ENCODE data around the gene ADARB2.
"Not testable (repeated sequence)": the region's sequence is repeated elsewhere in the genome, so short reads cannot be mapped to it uniquely, and the experiment has no call there.

ADARB2 gene

DNA sequence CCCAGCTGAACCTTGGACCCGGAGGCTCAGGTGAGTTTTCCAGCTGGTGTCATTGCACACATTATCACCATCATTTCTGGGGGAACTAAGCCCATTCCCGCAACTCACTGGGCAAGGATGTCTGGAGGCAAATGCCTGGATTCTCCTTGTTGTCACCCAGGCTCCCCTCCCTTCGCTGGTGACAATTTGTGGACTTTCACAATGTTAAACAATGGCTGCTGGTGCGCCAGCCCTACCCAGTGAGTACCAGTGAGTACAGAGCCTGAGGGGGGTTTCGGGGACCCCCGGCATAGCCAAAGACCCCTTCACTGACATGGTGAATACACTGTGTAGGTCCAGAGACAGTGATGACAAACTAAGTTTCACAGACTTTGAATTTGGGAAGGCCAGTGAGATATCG is 189.2 kb downstream of the ADARB2 start:
- no peaks in the 10 kb centered on the region for H3K36me3 Mint-ChIP-seq
- no peak overlapping the region for H3K4me3 Mint-ChIP-seq
- no peak overlapping the region for H3K27ac Mint-ChIP-seq
- H3K9me3 Mint-ChIP-seq, result no peaks in the 10 kb centered on the region
- no peaks in the 10 kb centered on the region for H3K27me3 Mint-ChIP-seq
- no peaks in the 10 kb centered on the region for H3K4me1 Mint-ChIP-seq

DNA sequence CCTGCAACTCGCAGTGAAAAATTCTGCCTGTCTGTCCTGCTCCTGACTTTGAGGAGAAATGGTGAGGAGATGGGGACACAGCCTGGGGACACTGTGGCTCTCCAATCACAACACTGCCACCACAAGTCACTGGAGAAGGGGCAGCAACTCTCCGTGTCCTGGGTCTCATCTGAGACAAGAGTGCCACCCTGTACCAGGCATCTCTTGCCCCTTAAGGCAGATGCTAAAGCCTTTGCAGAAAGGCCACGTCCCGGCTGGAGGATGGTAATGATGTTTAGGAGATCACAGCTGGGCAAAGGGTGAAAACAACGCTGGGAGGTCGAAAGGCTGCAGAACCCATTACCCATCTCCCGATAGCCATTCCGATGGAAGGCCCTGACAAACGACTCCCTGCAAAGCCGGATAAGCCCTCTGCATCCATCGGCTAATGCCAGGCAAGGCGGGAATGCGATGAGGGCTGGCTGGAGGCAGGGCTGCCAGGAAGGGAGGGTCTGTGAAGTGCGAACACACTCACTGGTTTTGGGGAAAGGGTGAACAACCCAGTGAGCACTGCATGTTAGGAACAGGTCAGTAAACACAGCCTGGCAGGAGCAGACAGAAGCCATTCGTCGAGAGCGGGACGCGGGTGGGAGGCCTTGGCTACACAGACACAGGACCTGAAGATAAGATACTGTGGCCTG is 190.8 kb downstream of the ADARB2 start:
- Mint-ChIP-seq H3K9me3 (no peaks in the 10 kb centered on the region), H3K27ac (no peak overlapping the region), H3K36me3 (no peaks in the 10 kb centered on the region), H3K4me3 (no peak overlapping the region), H3K27me3 (no peaks in the 10 kb centered on the region), H3K4me1 (no peaks in the 10 kb centered on the region)

DNA sequence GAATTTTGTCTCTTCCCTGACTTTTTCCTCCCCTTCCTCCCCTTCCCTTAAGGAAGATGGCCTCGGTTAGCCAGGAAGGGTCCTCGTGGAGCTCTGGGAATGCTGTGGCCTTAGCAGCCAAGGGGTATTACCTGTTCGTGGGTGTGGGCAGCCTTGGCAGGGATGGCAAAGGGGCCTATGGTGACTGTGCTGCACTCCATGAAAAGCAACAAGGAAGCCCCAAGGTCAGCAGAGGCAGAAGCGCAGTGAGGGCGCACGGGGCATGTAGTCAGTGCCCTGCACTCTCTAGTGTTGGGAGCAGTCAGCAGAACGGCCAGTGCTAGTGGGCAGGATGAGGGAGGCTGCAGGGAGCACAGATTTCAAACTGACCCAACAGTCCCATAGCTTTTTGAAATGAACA is 191.8 kb downstream of the ADARB2 start:
- H3K4me1 Mint-ChIP-seq, result no peaks in the 10 kb centered on the region
- no peaks in the 10 kb centered on the region for H3K9me3 Mint-ChIP-seq
- no peak overlapping the region for H3K4me3 Mint-ChIP-seq
- no peaks in the 10 kb centered on the region for H3K27me3 Mint-ChIP-seq
- H3K27ac Mint-ChIP-seq, result no peak overlapping the region
- no peaks in the 10 kb centered on the region for H3K36me3 Mint-ChIP-seq

DNA sequence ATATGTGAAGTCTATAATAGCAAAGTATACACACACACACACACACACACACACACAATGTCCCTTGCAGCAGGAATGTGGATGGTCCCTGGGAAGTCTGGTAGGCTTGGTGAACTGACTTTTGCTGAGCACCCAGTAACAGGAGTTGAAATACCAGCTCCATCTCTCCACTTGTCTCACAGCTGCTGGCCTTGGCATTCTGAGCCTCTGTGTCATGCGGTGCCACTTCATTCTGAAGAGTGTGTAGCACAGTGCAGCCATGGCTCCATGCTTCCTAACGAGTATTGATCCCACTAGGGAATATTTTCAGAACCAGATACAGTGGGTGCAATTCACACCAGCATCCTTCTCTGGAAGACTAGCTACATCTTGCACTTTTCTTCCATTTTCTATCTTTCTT is 192.4 kb downstream of the ADARB2 start:
- H3K4me3 Mint-ChIP-seq, result no peak overlapping the region
- no peaks in the 10 kb centered on the region for H3K36me3 Mint-ChIP-seq
- no peaks in the 10 kb centered on the region for H3K9me3 Mint-ChIP-seq
- H3K27me3 Mint-ChIP-seq, result no peaks in the 10 kb centered on the region
- no peaks in the 10 kb centered on the region for H3K4me1 Mint-ChIP-seq
- no peak overlapping the region for H3K27ac Mint-ChIP-seq

DNA sequence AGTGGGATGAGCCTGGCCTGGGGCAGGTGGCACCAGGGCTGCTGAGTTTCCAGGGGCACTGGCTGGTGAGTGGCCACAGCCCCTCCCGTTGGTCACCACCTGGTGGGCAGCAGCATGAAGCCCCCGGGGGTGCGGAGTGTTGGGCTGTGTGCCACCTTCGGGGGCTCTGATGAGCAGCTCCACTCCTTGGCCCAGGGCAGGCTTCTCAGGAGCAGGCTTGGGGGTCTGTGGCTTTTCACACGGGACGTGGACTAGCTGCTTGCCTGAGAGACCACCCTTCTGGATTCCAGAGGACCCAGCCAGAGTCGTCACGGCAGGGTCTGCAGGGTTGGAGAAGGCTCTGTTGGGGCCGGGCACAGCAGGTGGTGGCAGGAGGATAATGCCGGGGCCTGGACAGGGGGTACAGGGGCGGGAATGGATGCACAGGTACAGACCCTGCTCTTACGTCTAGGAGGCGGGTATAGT is 193.1 kb downstream of the ADARB2 start:
- H3K9me3 Mint-ChIP-seq, result no peaks in the 10 kb centered on the region
- H3K36me3 Mint-ChIP-seq, result no peaks in the 10 kb centered on the region
- no peak overlapping the region for H3K4me3 Mint-ChIP-seq
- H3K27me3 Mint-ChIP-seq, result no peaks in the 10 kb centered on the region
- no peaks in the 10 kb centered on the region for H3K4me1 Mint-ChIP-seq
- H3K27ac Mint-ChIP-seq, result no peak overlapping the region

DNA sequence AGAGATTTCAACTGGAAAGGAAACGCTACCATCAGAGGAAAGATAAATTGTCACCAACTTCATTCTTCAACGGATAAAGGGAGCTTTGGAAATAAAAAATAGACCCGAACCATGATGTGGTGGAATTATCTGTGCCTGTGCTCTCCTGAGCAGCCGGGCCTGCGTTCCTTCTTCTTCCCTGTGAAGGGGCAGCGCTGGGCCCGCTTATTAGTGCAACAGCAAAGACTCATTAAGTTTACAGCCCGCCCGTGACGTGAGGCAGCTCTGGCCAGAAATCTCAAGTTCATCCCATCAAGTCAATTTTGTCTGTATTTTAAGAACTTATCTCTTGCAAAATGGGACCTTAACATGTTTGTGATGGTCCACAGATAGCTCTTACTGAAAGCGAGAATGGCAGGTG is 193.7 kb downstream of the ADARB2 start:
- H3K27me3 Mint-ChIP-seq, result no peaks in the 10 kb centered on the region
- no peaks in the 10 kb centered on the region for H3K9me3 Mint-ChIP-seq
- no peaks in the 10 kb centered on the region for H3K4me1 Mint-ChIP-seq
- no peak overlapping the region for H3K27ac Mint-ChIP-seq
- no peak overlapping the region for H3K4me3 Mint-ChIP-seq
- no peaks in the 10 kb centered on the region for H3K36me3 Mint-ChIP-seq

DNA sequence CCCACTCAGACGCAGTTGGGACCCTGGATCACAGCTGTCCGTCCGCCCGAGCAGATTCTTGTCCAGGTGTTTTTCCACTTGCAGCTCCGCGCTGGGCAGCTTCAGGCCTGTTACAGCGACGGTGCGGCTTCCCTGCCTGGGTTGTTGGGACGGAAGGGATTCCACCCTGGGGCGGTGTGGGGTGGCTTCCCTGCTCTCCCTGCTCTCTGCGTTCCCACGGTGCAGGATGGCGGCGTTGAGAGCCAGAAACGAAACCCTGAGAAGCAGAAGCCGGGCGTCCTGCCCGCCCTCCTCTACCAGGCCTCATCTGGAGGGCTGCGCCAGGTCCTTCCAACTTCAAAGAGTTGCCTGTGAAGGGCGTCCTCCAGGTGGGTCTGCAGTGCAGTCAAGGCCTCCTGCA is 194.4 kb downstream of the ADARB2 start:
- Mint-ChIP-seq H3K9me3 (no peaks in the 10 kb centered on the region), H3K27ac (no peak overlapping the region), H3K4me3 (no peak overlapping the region), H3K36me3 (no peaks in the 10 kb centered on the region), H3K27me3 (no peaks in the 10 kb centered on the region), H3K4me1 (no peaks in the 10 kb centered on the region)

DNA sequence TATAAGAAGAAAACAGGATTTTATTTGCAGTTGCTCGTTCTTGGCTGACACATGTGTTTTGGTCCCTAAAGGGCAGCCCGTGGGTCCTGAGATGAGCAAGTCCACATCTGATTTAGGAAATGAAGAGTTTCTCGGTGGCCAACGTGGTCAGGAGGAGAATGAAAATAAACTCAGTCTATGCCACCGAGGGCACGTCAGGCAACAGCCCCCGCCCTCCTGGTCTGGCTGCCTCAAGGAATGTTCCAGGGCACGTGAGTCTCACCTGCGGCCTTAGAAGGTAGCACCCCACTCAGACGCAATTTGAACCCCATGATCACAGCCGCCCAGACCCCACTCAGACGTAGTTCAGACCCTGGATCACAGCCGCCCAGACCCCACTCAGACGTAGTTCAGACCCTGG is 197.2 kb downstream of the ADARB2 start:
- Mint-ChIP-seq H3K9me3 (no peaks in the 10 kb centered on the region), H3K4me3 (no peak overlapping the region), H3K4me1 (no peaks in the 10 kb centered on the region), H3K27me3 (no peaks in the 10 kb centered on the region), H3K27ac (no peak overlapping the region), H3K36me3 (no peaks in the 10 kb centered on the region)

DNA sequence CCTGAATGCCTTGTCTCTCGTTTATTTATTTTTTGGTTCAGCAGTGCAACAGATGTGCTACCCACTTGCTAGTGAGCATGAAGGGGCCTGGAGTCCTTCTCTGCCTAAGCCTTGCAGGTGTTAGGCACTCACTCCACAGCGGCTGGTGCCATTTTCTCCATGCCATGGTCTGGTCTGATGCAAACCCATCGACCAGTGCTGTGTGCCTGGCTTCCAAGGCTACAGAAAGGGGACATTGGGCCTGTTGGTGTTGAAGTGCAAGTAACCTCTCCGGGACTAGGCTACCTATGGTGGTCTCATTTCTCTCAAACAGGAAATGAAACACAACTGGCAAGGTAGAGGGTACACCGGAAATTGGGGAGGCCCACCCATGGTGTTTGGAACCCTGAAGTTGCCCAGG is 198.1 kb downstream of the ADARB2 start:
- Mint-ChIP-seq H3K27me3 (no peaks in the 10 kb centered on the region), H3K9me3 (no peaks in the 10 kb centered on the region), H3K4me1 (no peaks in the 10 kb centered on the region), H3K4me3 (no peak overlapping the region), H3K27ac (no peak overlapping the region), H3K36me3 (no peaks in the 10 kb centered on the region)

DNA sequence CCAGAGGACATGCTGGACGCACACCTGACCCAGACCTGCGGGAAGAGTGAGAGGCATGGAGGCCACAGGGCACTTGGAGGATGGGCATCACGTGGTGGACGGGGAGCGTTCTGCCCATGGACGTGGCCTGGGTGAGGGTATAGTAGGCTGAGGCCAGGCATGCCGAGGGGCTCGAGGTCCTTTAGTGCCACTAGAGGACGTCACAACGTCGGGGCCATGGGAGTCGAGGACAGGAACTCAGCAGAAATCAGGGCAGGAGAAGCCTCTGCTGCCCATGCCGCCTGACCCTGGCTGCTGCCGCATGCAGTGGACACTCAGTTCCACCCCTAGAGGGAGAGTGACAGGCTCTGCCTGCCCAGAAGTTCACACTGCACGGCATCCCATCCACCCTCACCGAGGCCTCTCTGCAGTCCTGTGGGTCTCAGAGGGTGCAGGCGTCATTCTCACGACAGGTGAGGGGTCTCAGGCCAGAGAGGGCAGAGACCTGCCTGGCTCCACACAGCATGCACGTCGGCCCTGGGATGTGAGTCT is 198.7 kb downstream of the ADARB2 start:
- Mint-ChIP-seq H3K4me3 (no peak overlapping the region), H3K4me1 (no peaks in the 10 kb centered on the region), H3K36me3 (no peaks in the 10 kb centered on the region), H3K27ac (no peak overlapping the region), H3K27me3 (no peaks in the 10 kb centered on the region), H3K9me3 (no peaks in the 10 kb centered on the region)

DNA sequence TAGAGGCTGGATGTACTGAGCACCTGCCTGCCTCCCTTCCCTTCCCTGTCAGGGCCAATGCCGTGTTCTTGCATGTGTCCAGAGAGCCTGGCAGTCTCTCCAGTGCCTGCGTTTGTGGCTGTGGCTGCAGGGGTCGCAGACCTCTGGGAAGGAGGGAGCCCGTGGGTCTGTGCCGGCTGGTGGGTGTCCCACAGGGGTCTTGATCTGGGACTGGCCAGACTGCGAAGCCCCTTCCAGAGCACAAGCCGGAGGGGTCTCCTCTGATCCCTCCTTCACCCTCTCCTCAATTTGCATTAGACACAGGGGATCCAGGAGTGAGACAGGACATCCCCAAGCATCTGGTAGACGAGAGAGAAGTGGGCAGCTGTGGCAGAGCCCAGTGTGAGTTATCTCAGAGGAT is 199.2 kb downstream of the ADARB2 start:
- Mint-ChIP-seq H3K27ac (no peak overlapping the region), H3K9me3 (no peaks in the 10 kb centered on the region), H3K36me3 (no peaks in the 10 kb centered on the region), H3K27me3 (no peaks in the 10 kb centered on the region), H3K4me1 (no peaks in the 10 kb centered on the region), H3K4me3 (no peak overlapping the region)

DNA sequence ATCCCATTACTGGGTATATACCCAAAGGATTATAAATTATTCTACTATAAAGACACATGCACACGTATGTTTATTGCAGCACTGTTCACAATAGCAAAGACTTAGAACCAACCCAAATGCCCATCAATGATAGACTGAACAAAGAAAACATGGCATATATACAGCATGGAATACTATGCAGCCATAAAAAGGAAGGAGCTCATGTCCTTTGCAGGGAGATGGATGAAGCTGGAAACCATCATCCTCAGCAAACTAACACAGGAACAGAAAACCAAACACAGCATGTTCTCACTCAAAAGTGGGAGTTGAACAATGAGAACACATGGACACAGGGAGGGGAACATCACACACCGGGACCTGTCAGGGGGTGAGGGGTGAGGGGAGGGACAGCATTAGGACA is 199.9 kb downstream of the ADARB2 start:
- H3K27me3 Mint-ChIP-seq, H3K9me3 Mint-ChIP-seq, H3K4me3 Mint-ChIP-seq, H3K36me3 Mint-ChIP-seq, H3K27ac Mint-ChIP-seq, H3K4me1 Mint-ChIP-seq: not testable (repeated sequence)

DNA sequence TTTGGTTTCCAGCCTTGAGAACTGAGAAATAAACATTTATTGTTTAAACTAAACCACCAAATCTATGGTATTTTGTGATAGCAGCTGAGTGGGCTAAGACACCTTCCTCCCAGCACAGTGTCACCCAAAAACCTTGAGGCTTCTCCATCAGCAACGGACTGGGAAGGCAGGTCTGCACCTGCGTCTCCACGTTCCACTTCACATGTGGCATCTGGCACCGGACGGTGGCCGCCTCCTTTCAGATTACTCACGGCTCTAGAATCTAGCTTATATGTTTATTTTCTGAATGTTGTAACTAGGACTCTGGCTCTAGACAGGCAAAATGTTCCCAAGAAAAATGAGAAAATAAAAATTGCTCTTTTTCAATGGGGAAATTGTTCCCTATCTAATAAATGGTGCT is 201.0 kb downstream of the ADARB2 start:
- Mint-ChIP-seq H3K4me1 (no peaks in the 10 kb centered on the region), H3K36me3 (no peaks in the 10 kb centered on the region), H3K27ac (no peak overlapping the region)

DNA sequence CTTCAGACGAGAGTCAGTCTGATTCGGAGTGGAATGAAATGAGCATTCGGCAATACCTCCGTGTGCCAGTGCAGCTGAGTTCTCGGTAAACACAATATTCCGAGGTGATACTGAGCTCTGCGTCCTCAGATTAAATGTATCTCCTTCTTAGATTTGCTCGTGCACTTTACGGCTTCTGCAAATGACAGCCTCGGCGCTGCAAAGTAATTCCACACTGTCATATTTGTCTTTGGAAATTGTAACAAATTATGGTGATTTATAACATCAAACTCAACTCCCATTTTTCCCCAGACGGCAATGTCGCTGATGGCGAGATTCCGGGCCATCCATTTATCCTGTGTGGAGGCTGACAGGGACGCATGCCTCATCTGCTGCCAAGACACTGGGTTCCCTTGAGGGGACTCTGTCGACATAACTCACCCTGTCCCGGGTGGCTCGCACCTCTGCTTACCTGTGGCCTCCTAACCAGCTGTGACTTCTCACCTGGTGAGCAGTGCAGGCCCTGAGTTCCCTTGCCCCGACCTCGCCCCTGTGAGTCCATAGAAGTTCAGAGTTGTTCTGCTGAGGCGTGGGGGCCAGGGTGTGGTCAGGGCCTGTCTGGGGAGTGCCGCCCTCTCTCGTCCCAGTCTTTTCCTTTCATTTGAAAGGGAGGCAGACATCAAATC is 201.9 kb downstream of the ADARB2 start:
- Mint-ChIP-seq H3K27me3 (no peaks in the 10 kb centered on the region), H3K4me3 (no peak overlapping the region), H3K27ac (no peak overlapping the region), H3K4me1 (no peaks in the 10 kb centered on the region), H3K9me3 (no peaks in the 10 kb centered on the region), H3K36me3 (no peaks in the 10 kb centered on the region)

More for the DNA sequence above, 201.0 kb downstream of the ADARB2 start:
- Mint-ChIP-seq H3K27me3 (no peaks in the 10 kb centered on the region), H3K4me3 (no peak overlapping the region), H3K9me3 (no peaks in the 10 kb centered on the region)

DNA sequence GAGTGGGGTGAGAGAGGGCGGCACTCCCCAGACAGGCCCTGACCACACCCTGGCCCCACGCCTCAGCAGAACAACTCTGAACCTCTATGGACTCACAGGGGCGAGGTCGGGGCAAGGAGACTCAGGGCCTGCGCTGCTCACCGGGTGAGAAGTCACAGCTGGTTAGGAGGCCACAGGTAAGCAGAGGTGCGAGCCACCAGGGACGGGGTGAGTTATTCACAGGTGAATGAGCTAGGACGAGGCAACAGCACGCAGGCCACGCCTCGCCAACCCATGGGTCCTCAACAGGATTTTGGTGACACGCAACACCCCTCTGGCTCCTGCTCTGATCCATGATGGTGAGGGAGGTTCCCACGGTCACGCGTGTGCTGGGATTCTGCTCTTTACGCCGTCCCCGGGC is 202.5 kb downstream of the ADARB2 start:
- Mint-ChIP-seq H3K27me3 (peaks cover 4% of the 10 kb centered on the region), H3K27ac (no peak overlapping the region), H3K9me3 (no peaks in the 10 kb centered on the region), H3K4me3 (no peak overlapping the region), H3K36me3 (no peaks in the 10 kb centered on the region), H3K4me1 (no peaks in the 10 kb centered on the region)

DNA sequence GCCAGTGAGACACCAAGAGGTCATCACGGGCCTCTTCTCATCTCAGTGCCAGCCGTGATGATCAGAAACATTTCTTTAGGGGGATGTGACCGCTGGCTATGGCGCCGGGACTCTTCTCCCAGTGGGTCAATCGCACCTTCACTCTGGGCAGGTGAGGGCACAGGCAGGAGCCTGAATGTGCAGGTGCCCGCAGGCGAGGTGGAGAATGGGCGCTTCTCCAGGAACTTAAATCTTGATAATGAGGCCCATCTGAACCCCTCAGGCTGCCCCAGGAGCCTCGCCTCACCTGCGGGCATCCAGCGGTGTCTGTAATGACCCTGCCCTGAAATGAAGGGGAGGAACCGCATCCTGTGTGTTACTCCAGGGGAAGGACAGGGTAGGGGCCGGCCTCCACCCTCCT is 204.7 kb downstream of the ADARB2 start:
- Mint-ChIP-seq H3K9me3 (no peaks in the 10 kb centered on the region), H3K4me1 (no peaks in the 10 kb centered on the region), H3K27me3 (peaks cover 7% of the 10 kb centered on the region), H3K4me3 (no peak overlapping the region), H3K36me3 (no peaks in the 10 kb centered on the region), H3K27ac (no peak overlapping the region)
